Panc1 (cell line): ENCODE data around the gene RPS6KB2. TPM values are rescaled to one million over a fixed set of nuclear protein-coding genes. Genes with fewer than 3 reads are reported as not detected.

ENCODE experiments used
- ATAC-seq: fragments of 200-7000 bp; cut with Tn5 transposase; 2 replicates; pipeline ENCODE4 v1.9.1; 2020; ENCODE audit warnings: mild to moderate bottlenecking, moderate library complexity
- BruUV-seq: library from RNA; stranded (reverse); fragments of 400-500 nt; replicated peaks from 2 replicates; lab custom pipeline; 2021; lab: Mats Ljungman, UMichigan
- CTCF ChIA-PET: fragments of 300-600 bp; sonication (Branson Sonifier 250); formaldehyde crosslinking; loops from one replicate; lab custom pipeline; 2022; ENCODE audit warnings: antibody characterized with exemption; lab: Charles Lee
- POLR2A ChIA-PET: fragments of 300-600 bp; sonication (Branson Sonifier 250); formaldehyde crosslinking; loops from one replicate; lab custom pipeline; 2022; ENCODE audit warnings: antibody characterized with exemption; lab: Charles Lee
- DNase-seq: peaks from one replicate; pipeline ENCODE4 v3.0.0-alpha.2; 2010; ENCODE audit warnings: low read depth, low spot score
- H3K27ac ChIP-seq: 2 replicates; pipeline ENCODE4 v1.5.1; 2011; ENCODE audit warnings: mild to moderate bottlenecking, low read length, inconsistent platforms
- H3K27me3 ChIP-seq: fragments of 200-500 bp; sonication (Bioruptor generic); 2 replicates; pipeline ENCODE4 v1.6.0; 2014; ENCODE audit warnings: low read length, inconsistent platforms; ENCODE audit not compliant: control insufficient read depth, insufficient read depth
- H3K36me3 ChIP-seq: fragments of 200-500 bp; sonication (Bioruptor generic); 2 replicates; pipeline ENCODE4 v1.5.1; 2014; ENCODE audit warnings: inconsistent platforms, mild to moderate bottlenecking, low read length, moderate library complexity; ENCODE audit not compliant: control insufficient read depth, insufficient read depth
- H3K4me1 ChIP-seq: 2 replicates; pipeline ENCODE4 v1.5.1; 2011; ENCODE audit warnings: inconsistent platforms, mild to moderate bottlenecking, low read length, moderate library complexity; ENCODE audit not compliant: control insufficient read depth, insufficient read depth
- H3K4me3 ChIP-seq, 2 experiments: 2 replicates each; pipeline ENCODE4 v1.5.1; 2011 to 2012; ENCODE audit warnings: low read depth in 2 of 2, low read length in 2 of 2, mild to moderate bottlenecking in 2 of 2, inconsistent platforms in 1 of 2, moderate library complexity in 1 of 2
- H3K9me3 ChIP-seq: fragments of 200-500 bp; sonication (Bioruptor generic); 2 replicates; pipeline ENCODE4 v1.5.1; 2014; ENCODE audit warnings: low read depth, mild to moderate bottlenecking, inconsistent platforms, low read length, moderate library complexity; ENCODE audit not compliant: control insufficient read depth, insufficient read depth
- POLR2AphosphoS5 ChIP-seq: IDR thresholded peaks from 2 replicates; pipeline ENCODE4 v1.6.1; 2012; ENCODE audit warnings: mild to moderate bottlenecking, low read depth, low read length, moderate library complexity
- SIN3A ChIP-seq: IDR thresholded peaks from 2 replicates; pipeline ENCODE4 v1.6.1; 2012; ENCODE audit warnings: low read depth, mild to moderate bottlenecking, low read length, moderate library complexity, borderline replicate concordance; ENCODE audit not compliant: insufficient read depth
- TCF7L2 ChIP-seq: IDR thresholded peaks from 2 replicates; pipeline ENCODE4 v1.6.1; 2011; ENCODE audit warnings: mild to moderate bottlenecking, low read depth, low read length, inconsistent platforms
- in situ Hi-C: cut with HindIII; loops from 2 replicates; pipeline ENCODE4 v1.10.0; 2016; ENCODE audit warnings: low sequenced_read_pairs, low pct_unique_long_range_greater_than_20kb
- intact Hi-C: fragments of 100-400 bp; cut with micrococcal nuclease; formaldehyde crosslinking; loops from one replicate; pipeline ENCODE4 v1.10.0; 2022; ENCODE audit not compliant: unreplicated experiment
- total RNA-seq: library from RNA; stranded (reverse); gene quantifications from one replicate; pipeline ENCODE4 v1.2.1, GENCODE V29; 2021; ENCODE audit not compliant: unreplicated experiment
- TF ChIP-seq, protein P1 (sequence below): fragments of 450-650 bp; IDR thresholded peaks from 2 replicates; pipeline ENCODE4 v1.5.1; 2017; ENCODE audit warnings: mild to moderate bottlenecking
- TF ChIP-seq, protein P2 (sequence below), 2 experiments: IDR thresholded peaks; 2 replicates each; pipeline ENCODE4 v1.6.1; 2011 to 2012; ENCODE audit warnings: low read depth in 2 of 2, control low read depth in 1 of 2, low read length in 1 of 2, mild to moderate bottlenecking in 1 of 2, moderate library complexity in 1 of 2; ENCODE audit not compliant: insufficient read depth in 1 of 2

RPS6KB2 gene
- total RNA-seq, 1 experiment from 2014 or later: 68.5 TPM

DNA sequence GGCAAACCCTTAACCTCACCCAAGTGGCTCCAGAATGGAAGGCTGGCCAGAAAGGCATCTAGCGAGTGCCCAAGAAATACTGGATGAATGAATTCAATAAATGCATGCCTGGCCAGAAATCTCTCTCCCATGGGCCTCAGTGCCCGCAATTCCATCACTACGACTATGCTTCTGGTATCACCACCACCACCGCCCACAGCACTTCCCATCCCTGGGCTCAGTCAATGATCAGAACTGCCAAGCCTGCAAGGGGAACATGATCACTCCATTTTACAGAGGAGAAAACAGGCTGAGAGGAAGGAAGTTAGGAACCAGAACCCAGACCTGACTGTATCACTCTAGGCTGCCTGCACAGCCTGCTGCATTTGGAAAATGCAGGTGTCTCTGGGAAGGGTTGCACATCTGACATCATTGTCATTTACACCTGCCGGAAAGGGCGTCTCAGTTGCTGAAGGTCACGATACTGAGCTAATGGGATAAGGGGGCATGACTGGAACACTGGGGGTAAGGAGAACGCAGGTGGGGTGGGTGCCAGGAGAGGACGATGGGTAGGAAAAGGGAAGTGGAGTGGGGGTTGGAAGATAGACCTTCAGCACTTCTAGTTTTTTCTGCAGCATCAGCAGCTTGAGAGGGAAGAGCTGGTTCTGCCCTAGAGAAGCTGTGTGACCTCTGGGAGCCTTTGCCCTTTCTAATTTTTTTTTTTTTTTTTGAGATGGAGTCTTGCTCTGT, 21.0 kb downstream of the RPS6KB2 start:
- no peak overlapping the region for H3K4me3 ChIP-seq
- BruUV-seq: no TSS peak
- DNase-seq (no peak), ATAC-seq (no peak)
- in situ Hi-C loops: no loop called here
- POLR2A ChIA-PET: no interaction called here
- CTCF ChIA-PET: no interaction called here
- intact Hi-C loops: no loop called here
- no peaks in the 10 kb centered on the region for H3K9me3 ChIP-seq
- H3K27ac ChIP-seq: no peak overlapping the region
- no peaks in the 10 kb centered on the region for H3K4me1 ChIP-seq
- TF ChIP-seq SIN3A (no peak), TCF7L2 (no peak), POLR2AphosphoS5 (no peak)
- TF ChIP-seq, protein P1, sequence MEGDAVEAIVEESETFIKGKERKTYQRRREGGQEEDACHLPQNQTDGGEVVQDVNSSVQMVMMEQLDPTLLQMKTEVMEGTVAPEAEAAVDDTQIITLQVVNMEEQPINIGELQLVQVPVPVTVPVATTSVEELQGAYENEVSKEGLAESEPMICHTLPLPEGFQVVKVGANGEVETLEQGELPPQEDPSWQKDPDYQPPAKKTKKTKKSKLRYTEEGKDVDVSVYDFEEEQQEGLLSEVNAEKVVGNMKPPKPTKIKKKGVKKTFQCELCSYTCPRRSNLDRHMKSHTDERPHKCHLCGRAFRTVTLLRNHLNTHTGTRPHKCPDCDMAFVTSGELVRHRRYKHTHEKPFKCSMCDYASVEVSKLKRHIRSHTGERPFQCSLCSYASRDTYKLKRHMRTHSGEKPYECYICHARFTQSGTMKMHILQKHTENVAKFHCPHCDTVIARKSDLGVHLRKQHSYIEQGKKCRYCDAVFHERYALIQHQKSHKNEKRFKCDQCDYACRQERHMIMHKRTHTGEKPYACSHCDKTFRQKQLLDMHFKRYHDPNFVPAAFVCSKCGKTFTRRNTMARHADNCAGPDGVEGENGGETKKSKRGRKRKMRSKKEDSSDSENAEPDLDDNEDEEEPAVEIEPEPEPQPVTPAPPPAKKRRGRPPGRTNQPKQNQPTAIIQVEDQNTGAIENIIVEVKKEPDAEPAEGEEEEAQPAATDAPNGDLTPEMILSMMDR: no peak
- TF ChIP-seq, protein P2, sequence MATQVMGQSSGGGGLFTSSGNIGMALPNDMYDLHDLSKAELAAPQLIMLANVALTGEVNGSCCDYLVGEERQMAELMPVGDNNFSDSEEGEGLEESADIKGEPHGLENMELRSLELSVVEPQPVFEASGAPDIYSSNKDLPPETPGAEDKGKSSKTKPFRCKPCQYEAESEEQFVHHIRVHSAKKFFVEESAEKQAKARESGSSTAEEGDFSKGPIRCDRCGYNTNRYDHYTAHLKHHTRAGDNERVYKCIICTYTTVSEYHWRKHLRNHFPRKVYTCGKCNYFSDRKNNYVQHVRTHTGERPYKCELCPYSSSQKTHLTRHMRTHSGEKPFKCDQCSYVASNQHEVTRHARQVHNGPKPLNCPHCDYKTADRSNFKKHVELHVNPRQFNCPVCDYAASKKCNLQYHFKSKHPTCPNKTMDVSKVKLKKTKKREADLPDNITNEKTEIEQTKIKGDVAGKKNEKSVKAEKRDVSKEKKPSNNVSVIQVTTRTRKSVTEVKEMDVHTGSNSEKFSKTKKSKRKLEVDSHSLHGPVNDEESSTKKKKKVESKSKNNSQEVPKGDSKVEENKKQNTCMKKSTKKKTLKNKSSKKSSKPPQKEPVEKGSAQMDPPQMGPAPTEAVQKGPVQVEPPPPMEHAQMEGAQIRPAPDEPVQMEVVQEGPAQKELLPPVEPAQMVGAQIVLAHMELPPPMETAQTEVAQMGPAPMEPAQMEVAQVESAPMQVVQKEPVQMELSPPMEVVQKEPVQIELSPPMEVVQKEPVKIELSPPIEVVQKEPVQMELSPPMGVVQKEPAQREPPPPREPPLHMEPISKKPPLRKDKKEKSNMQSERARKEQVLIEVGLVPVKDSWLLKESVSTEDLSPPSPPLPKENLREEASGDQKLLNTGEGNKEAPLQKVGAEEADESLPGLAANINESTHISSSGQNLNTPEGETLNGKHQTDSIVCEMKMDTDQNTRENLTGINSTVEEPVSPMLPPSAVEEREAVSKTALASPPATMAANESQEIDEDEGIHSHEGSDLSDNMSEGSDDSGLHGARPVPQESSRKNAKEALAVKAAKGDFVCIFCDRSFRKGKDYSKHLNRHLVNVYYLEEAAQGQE (IDR thresholded peaks at IDR 0.05; ENCODE audit: insufficient read depth in 1 of 2, low read depth in 2 of 2, low read length in 1 of 2): no peak
- H3K36me3 ChIP-seq: no peaks in the 10 kb centered on the region
- no peaks in the 10 kb centered on the region for H3K27me3 ChIP-seq

DNA sequence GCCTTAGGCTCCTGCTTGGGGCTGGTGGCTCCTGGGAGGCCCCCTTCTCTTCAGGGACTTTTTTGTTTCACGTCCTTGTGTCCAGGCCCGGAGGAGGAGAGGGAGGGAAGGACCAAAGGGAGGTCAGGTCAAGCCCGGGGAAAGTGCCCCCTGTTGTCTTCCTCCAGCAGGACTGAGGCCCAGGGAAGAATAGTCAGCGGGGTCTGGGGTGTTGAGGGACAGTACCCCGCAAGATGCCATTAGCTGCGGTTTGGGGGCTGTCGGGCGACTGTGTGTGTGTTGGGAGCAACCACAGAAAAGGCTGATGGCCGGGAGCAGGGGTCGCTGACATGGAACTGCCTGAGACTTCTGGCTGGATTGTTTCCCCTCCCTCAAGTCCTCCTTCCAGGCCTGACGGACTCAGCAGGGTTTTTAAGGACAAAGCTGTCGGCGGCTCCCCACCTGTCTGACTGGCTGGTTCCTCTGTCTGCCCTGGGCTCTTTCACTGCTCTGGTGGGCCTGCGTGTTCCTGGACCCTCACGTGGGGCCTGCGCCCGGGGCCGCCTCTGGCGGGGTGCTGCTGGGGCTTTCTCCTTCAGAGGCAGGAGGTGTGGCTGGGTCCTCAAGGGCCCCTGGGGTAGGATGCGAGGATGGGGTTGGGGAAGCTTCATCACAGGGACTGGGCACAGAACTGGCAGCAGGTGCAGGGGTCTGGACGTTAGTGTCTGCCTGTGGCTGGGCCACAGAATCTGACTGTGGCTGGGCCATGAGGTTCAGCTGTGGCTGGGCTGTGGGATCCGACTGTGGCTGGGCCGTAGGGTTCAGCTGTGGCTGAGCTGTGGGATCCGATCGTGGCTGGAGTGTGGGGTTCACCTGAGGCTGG, 22.7 kb downstream of the RPS6KB2 start:
- ATAC-seq (no peak), DNase-seq (no peak)
- TF ChIP-seq, protein P2 (IDR thresholded peaks at IDR 0.05; ENCODE audit: insufficient read depth in 1 of 2, low read depth in 2 of 2, low read length in 1 of 2): no peak
- TF ChIP-seq, protein P1: no peak
- TF ChIP-seq SIN3A (no peak), TCF7L2 (no peak), POLR2AphosphoS5 (no peak)
- BruUV-seq: no TSS peak
- intact Hi-C loops (no loop called here), in situ Hi-C loops (no loop called here)
- Histone ChIP-seq H3K9me3 (no peaks in the 10 kb centered on the region), H3K36me3 (no peaks in the 10 kb centered on the region), H3K4me3 (no peak overlapping the region), H3K27ac (no peak overlapping the region), H3K4me1 (no peaks in the 10 kb centered on the region), H3K27me3 (no peaks in the 10 kb centered on the region)
- POLR2A ChIA-PET: no interaction called here
- CTCF ChIA-PET: interaction anchor here (0.5 to 0.6 kb wide), 2 partner anchors 12 to 188 kb away, joined by 3 read pairs; no protein-coding TSS in a partner anchor
